Right forelimb (tissue), 1 donor: Measurements from ENCODE around the gene PPARGC1A.
A peak's percentile ranks its signal among the peaks of the same experiment; 100 is the strongest.

ENCODE experiments used
- DNase-seq: peaks from one replicate; pipeline ENCODE4 v3.0.0-alpha.2; 2018

The PPARGC1A gene

DNA sequence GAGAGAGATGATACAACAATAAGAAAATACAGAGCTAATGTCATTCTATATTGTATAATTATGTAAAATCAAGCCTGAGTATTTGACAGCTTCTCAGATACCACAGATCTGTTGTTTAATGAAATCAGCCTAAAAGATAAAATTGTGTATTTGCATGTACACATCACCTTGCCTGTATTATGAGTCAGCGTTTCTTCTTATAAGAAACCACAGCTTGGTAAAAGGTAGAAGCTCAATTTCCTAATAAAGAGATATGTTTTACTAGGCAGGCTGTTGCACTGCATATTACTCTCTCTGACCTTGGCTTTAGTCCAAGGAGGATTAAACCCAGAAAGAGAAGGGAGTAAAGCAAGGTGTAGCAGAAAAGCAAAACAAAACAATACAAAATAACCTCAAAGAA lies 121.3 kb downstream of the PPARGC1A start:
- DNase-seq = no peak

DNA sequence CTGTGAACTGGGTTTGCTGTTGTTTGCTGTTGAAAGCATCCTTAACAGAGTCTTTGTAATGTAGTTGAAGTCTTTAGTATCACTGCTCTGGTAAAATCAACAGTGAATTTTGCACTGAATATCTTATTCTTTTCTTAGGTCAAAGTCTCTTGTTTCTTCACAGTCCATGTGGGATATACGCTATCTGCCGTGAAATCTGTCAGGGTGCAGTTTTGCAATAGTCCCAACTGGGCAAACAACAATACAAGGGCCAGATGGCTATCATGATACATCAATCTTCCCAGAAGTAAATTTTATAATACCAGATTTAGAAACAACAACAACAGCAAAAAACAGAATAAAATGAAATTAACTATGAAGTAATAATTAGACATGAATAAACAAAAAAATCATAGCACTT lies 123.5 kb downstream of the PPARGC1A start:
- DNase-seq = no peak

- no peak for DNase-seq
Observed at GRCh38 chr4:23763559-23763958, 126.3 kb downstream of the PPARGC1A start.

DNA sequence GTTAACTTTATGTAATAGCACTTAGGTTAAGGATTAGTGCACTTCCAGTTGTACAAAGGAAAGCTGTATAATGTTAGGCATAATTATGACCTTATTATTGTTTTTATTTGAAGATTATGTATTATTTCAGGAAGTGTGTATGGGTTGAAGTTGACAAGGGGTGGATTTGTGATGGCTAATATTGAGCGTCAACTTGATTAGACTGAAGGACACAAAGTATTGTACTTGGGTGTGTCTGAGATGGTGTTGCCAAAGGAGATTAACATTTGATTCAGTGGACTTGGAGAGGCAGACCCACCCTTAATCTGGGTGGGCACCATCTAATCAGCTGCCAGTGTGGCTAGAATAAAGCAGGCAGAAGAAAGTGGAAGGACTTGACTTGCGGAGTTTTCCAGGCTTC lies 127.3 kb downstream of the PPARGC1A start:
- DNase-seq = no peak

DNA sequence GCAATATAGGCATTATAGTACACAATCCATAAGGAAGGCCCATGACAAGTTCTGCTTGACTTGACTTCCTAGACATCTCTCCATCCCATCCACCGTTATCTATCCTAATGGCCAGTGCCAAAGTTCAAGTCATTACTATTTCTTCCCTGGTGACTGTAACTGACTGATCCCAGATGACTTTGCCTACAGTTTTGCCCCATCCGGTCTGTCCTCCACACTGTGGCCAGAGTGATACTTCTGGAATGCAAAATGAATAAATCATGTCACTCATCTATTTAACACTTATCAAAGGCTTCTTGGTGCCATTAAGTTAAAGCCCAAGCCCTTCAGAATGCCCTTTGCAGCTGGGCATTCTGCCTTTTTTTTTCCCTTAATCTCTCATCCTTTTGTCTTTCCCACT lies 130.8 kb downstream of the PPARGC1A start:
- DNase-seq = no peak

GRCh38 chr4:23754688-23755087 lies 135.2 kb downstream of the PPARGC1A start:
- DNase-seq = no peak

DNA sequence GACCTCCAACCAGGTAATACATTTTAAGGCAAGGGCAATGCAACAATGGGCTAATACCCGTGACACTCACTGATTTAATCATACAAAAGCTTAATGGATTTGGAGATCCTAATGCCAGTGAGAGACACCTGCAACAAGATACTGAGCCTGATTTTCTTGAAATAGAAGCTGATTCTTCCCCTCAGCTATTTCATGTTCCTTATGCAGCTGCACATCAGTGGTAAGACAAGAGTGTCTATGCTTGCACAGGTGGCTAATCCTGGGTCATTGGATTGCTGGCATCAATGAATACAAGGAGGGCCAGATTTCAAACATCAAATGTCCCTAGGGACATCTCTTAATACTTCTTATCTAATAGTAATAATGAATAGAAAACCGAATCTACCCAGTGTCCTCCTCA lies 139.7 kb downstream of the PPARGC1A start:
- no peak for DNase-seq

DNA sequence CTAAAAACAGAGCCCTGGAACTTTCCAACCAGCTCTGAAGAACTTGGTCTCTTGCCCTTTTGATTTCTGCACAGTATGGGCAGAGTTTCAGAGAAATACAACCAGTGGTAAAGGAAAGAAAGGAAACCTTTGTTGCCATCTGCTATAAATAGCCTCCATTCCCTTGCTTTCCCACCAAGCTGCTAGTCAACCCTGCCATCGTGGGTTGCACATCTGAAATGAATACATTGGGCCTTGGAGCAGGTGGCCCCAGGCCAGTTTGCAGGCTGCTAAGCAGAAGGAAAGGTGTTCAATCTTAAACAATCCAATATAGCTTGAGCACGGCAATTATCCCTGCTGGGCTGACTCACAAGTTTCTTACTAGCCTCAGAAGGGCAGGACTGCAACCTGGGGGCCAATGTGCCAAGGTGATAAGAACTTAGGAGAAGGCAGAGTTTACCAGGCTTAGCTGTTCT lies 142.5 kb downstream of the PPARGC1A start:
- peak; percentile 55 for DNase-seq

- no peak for DNase-seq
Observed at GRCh38 chr4:23746672-23747071, 143.2 kb downstream of the PPARGC1A start.

DNA sequence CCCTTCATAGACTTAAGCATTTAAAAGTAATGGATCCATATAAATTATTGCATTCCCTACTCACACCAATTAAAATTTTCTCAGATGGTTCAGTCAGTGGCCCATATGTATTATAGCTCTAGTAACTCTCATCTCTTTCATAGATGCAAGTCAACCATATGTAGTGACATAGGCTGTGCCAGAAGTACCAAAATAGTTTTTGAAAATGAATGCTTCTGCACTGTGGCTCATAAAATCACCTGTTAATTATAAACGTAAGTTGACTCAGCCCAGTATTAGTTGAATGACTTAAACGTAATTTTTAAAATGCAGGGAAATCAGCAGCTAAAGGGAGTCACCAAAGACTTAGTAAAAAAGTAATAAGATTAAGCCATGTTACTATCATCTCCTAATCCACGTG lies 143.8 kb downstream of the PPARGC1A start:
- DNase-seq = no peak

DNA sequence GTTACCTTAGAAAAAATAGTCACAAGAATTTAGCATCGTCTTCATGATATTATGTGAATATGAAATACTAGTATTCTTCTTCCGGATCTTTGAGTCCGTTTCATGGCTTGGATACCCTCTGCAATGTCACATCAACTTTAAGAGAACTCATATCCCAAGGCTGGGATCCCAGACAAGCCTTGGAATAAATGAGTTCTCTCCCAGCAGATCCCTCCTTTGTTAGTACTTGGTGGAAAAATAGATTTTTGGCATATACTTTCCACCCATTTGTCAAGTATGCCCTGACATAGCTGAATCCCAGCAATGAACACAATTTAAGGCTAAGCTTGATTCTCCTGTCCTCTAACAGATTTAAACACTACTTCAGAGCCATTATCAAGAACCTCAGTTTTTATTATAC lies 144.5 kb downstream of the PPARGC1A start:
- no peak for DNase-seq
